ENCODE data around the gene MACF1. TPM values are rescaled to one million over a fixed set of nuclear protein-coding genes. Genes with fewer than 3 reads are reported as not detected.
A peak's percentile ranks its signal among the peaks of the same experiment; 100 is the strongest.

The MACF1 gene
- total RNA-seq, 1 donor from 2014 or later = 222 TPM

GRCh38 chr1:39410915-39411436 is 206.5 kb downstream of the MACF1 start:
- Mint-ChIP-seq H3K36me3 (peaks cover 16% of the 10 kb centered on the region), H3K27me3 (ENCODE audit: insufficient read depth, low read depth) (peaks cover 2% of the 10 kb centered on the region), H3K4me1 (peaks cover 70% of the 10 kb centered on the region), H3K27ac (no peak overlapping the region), H3K4me3 (peak overlapping the region; percentile 71), H3K9me3 (peaks cover 2% of the 10 kb centered on the region)
- Histone ChIP-seq H3K4me3 (peak overlapping the region; percentile 90), H3K4me1 (peaks cover 57% of the 10 kb centered on the region), H3K27me3 (no peaks in the 10 kb centered on the region), H3K4me2 (peak overlapping the region; percentile 94), H3F3A (ENCODE audit: low read depth) (peaks cover 46% of the 10 kb centered on the region), H2AFZ (replicated peaks) (no peak overlapping the region), H3K9ac (peak overlapping the region; percentile 15), H3K79me2 (ENCODE audit: low read depth) (peaks cover 63% of the 10 kb centered on the region), H3K36me3 (no peaks in the 10 kb centered on the region), H3K27ac (no peak overlapping the region), H3K9me3 (ENCODE audit: low read depth) (no peaks in the 10 kb centered on the region), H4K20me1 (ENCODE audit: low read depth) (peaks cover 82% of the 10 kb centered on the region)
- DNase-seq (ENCODE audit: low spot score) = peak; percentile 72
- peak; percentile 70 for TF ChIP-seq CTCF (IDR thresholded peaks at IDR 0.05)
- TF ChIP-seq EZH2 (IDR thresholded peaks at IDR 0.05) = no peak

- Histone ChIP-seq H3K36me3 (peaks cover 6% of the 10 kb centered on the region), H4K20me1 (ENCODE audit: low read depth) (peaks cover 83% of the 10 kb centered on the region), H3K9me3 (ENCODE audit: low read depth) (no peaks in the 10 kb centered on the region), H3K79me2 (ENCODE audit: low read depth) (peaks cover 71% of the 10 kb centered on the region), H3K4me2 (peak overlapping the region; percentile 94), H3K27me3 (no peaks in the 10 kb centered on the region), H3K4me3 (peak overlapping the region; percentile 90), H3K4me1 (peaks cover 52% of the 10 kb centered on the region), H3F3A (ENCODE audit: low read depth) (peaks cover 38% of the 10 kb centered on the region), H3K9ac (peak overlapping the region; percentile 15), H3K27ac (no peak overlapping the region), H2AFZ (replicated peaks) (no peak overlapping the region)
- TF ChIP-seq EZH2phosphoT487 (IDR thresholded peaks at IDR 0.05) = no peak
- TF ChIP-seq EZH2 (IDR thresholded peaks at IDR 0.05) = no peak
- TF ChIP-seq CTCF (IDR thresholded peaks at IDR 0.05) = no peak
- Mint-ChIP-seq H3K9me3 (peaks cover 2% of the 10 kb centered on the region), H3K27me3 (ENCODE audit: insufficient read depth, low read depth) (peaks cover 2% of the 10 kb centered on the region), H3K27ac (no peak overlapping the region), H3K4me1 (peaks cover 71% of the 10 kb centered on the region), H3K36me3 (peaks cover 16% of the 10 kb centered on the region), H3K4me3 (peak overlapping the region; percentile 71)
- DNase-seq (ENCODE audit: low spot score) = no peak
These were observed 207.3 kb downstream of the MACF1 start for GRCh38 chr1:39411526-39412478.

- H3K27ac Mint-ChIP-seq = no peak overlapping the region
- peaks cover 6% of the 10 kb centered on the region for H3K36me3 ChIP-seq
- peak overlapping the region; percentile 71 for H3K4me3 Mint-ChIP-seq
- H3K9ac ChIP-seq = no peak overlapping the region
- H3K9me3 Mint-ChIP-seq = peaks cover 2% of the 10 kb centered on the region
- DNase-seq (ENCODE audit: low spot score) = no peak
- no peak overlapping the region for H3K4me3 ChIP-seq
- no peak overlapping the region for H2AFZ ChIP-seq (replicated peaks)
- no peak overlapping the region for H3K4me2 ChIP-seq
- peaks cover 82% of the 10 kb centered on the region for H3K79me2 ChIP-seq (ENCODE audit: low read depth)
- H3K36me3 Mint-ChIP-seq = peaks cover 16% of the 10 kb centered on the region
- peaks cover 64% of the 10 kb centered on the region for H3K4me1 Mint-ChIP-seq
- H3K27ac ChIP-seq = no peak overlapping the region
- no peaks in the 10 kb centered on the region for H3K9me3 ChIP-seq (ENCODE audit: low read depth)
- H3K27me3 Mint-ChIP-seq (ENCODE audit: insufficient read depth, low read depth) = peaks cover 2% of the 10 kb centered on the region
- peaks cover 27% of the 10 kb centered on the region for H3F3A ChIP-seq (ENCODE audit: low read depth)
- TF ChIP-seq EZH2 (IDR thresholded peaks at IDR 0.05) = no peak
- TF ChIP-seq CTCF (IDR thresholded peaks at IDR 0.05) = no peak
- TF ChIP-seq EZH2phosphoT487 (IDR thresholded peaks at IDR 0.05) = no peak
- H3K4me1 ChIP-seq = peaks cover 46% of the 10 kb centered on the region
- peaks cover 78% of the 10 kb centered on the region for H4K20me1 ChIP-seq (ENCODE audit: low read depth)
- no peaks in the 10 kb centered on the region for H3K27me3 ChIP-seq
These were observed 208.4 kb downstream of the MACF1 start for GRCh38 chr1:39412892-39413291.

Measured in neural progenitor cell (in vitro differentiated cells).